Ovary (tissue), 3 donors: ENCODE results near the gene SH3BP4.

Experiments
- CTCF ChIP-seq, 3 donors: fragments of 450-650 bp in 2 of 3; fragments of 200-600 bp in 1 of 3; IDR thresholded peaks; one replicate each; pipeline versions ENCODE4 v1.5.1 to v1.8.0; 2016 to 2022; ENCODE audit warnings: antibody characterized with exemption in 3 of 3, mild to moderate bottlenecking in 1 of 3
- EP300 ChIP-seq: sonication (generic); formaldehyde crosslinking; IDR thresholded peaks from one replicate; pipeline ENCODE4 v1.6.1; 2017; ENCODE audit warnings: antibody characterized with exemption
- POLR2A ChIP-seq: fragments of 450-650 bp; IDR thresholded peaks from one replicate; pipeline ENCODE4 v1.6.1; 2017; ENCODE audit warnings: antibody characterized with exemption, mild to moderate bottlenecking, moderate library complexity
- donor health status: DM: no; HTN: no; CAD: no.

- TF ChIP-seq POLR2A: no peak
- no peak for TF ChIP-seq CTCF (IDR thresholded peaks at IDR 0.05)
- TF ChIP-seq EP300: no peak
These were observed 19.1 kb upstream of the SH3BP4 start for GRCh38 chr2:234932591-234933168.
